DMS 273 treated with DMSO at 0.1 percent for 48 hours (cell line): Measurements from ENCODE around the gene USP24.
"Not testable (repeated sequence)": the region's sequence is repeated elsewhere in the genome, so short reads cannot be mapped to it uniquely, and the experiment has no call there.

Experiments used
- DNase-seq: peaks from one replicate; lab custom pipeline; 2025; lab: John Stamatoyannopoulos, UW

Gene USP24

GRCh38 chr1:55034476-55035133 is 180.6 kb downstream of the USP24 start:
- DNase-seq: no peak

- no peak for DNase-seq
These were observed 181.9 kb downstream of the USP24 start for GRCh38 chr1:55033265-55033614.

- not testable (repeated sequence) for DNase-seq
These were observed 184.1 kb downstream of the USP24 start for GRCh38 chr1:55031098-55031497.

- DNase-seq: not testable (repeated sequence)
These were observed 188.5 kb downstream of the USP24 start for GRCh38 chr1:55026682-55027081.

GRCh38 chr1:55024163-55024562 is 191.0 kb downstream of the USP24 start:
- DNase-seq: not testable (repeated sequence)

- DNase-seq: peak; percentile 77
These were observed 193.1 kb downstream of the USP24 start for GRCh38 chr1:55021942-55022546.

GRCh38 chr1:55018395-55018794 is 196.8 kb downstream of the USP24 start:
- no peak for DNase-seq
